HG03045 (cell line): Measurements from ENCODE around the gene CDK2AP2.
"Not testable (repeated sequence)": the region's sequence is repeated elsewhere in the genome, so short reads cannot be mapped to it uniquely, and the experiment has no call there.

ENCODE experiments used
- ATAC-seq: cut with Tn5 transposase; IDR thresholded peaks from one replicate; pipeline ENCODE4 v1.9.1; 2021; ENCODE audit warnings: mild to moderate bottlenecking, moderate library complexity; ENCODE audit not compliant: unreplicated experiment

The CDK2AP2 gene

GRCh38 chr11:67524480-67524808 is 16.5 kb upstream of the CDK2AP2 start:
- ATAC-seq = no peak

DNA sequence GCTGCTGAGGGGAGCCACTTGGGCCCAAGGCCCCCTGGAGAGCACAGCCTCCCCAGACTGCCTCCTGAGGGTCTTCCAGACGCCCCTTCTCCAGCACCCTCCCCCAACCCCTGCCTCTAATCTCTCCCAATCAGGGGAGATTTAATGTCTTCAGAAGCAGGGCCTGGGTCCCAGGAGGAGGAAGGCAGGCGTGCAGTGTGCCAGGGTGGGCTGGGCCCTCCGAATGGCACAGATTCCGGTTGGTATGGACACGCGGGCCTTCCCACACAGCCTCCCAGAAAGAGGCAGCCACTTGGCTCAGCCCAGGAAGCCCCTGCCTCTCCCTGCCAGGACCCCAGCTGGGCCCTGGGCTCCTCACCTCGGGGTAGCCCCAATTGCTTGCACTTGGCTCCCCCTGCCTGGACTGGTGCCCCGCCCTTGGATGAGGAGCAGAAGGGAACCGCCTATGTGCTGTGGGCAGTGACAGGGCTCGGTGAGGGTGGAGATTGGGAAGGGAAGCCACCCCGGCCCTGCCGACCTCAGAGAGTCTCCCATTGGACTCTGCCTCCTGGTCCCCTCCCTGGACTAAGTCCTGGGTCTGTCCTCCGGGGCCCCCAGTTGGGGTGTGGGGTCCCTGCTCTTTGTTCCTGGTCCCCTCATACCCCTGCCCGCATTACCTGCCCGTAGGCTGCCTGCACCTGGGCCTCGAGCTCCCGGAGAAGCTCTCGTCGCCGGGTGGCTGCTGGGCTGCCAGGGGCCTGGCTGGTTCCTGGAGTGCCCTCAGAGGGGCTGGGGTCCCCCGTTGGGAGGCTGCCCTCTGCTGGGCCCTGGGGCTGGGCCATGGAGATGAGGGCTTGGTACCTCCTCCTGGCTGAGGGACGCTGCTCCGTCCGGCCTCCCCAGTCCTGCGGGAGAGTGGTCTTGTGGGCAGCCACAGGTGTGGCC is 15.9 kb upstream of the CDK2AP2 start:
- ATAC-seq = no peak

GRCh38 chr11:67522844-67523555 is 15.0 kb upstream of the CDK2AP2 start, which contains the start of gene CABP2:
Gene CABP2, minus strand, starts transcription at chr11:67523446. Its CDS starts 120 bp downstream, at chr11:67523326.
- no peak for ATAC-seq

DNA sequence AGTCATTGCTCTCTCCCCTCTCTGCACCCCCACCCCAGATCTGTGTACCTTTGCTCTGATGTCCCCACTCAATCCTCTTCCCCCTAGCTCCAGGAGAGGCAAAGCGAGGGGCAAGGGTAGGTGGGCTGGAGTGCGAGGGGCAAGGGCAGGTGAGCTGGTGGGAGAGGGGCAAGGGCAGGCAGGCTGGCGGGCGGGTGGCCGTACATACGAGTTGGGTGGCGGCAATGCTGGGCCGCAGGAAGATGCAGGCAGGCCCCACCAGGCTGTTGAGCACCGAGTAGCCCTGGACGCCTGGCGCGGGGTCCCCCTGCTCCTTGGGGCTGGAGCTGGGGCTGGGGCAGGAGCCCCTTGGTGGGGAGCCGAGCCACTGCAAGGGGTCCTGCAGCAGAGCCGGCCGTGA is 14.4 kb upstream of the CDK2AP2 start:
- ATAC-seq = no peak

GRCh38 chr11:67521924-67522323 is 14.0 kb upstream of the CDK2AP2 start:
- no peak for ATAC-seq

DNA sequence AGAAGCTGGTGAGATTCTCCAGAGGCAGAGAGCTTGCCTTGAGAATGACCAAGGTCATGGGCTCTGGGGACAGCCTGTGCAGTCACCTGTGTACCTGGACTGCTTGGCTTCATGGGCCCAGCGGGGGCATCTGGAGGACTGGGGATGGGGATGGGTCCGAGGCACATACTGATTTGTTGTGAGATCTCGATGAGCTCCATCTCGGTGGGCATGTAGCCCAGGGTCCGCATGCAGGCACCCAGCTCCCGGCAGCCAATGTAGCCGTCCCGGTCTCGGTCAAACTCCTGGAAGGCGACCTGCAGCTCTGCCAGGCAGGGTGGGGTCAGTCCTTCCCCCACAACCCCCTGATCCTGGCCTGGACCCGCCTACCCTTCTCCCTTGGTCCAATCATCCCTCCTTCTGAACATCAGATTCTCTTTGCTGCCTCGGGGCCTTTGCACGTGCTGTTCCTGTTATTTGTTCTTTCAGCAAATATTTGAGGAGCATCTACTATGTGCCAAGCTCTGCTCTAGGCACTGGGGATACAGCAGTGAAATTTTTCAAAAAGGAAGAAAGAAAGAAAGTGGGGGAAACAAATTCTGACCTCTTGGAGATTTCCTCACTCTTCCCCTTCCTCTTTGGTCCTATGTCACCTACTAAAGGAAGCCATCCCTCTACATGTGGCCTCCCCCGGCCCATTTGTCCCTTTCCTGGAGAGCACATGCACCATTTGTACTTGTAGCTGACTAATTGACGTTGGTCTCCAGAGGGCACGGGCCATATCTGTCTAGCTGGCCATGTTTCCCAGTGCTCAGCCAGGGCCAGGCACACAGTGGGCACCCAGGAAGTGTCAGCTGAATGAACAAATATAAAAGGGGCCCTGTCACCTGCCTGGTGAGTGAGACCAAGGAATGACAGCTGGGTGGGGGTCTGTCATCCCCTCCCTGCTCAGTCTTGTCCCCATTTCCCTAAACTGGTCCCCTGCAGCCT is 13.2 kb upstream of the CDK2AP2 start:
- no peak for ATAC-seq

DNA sequence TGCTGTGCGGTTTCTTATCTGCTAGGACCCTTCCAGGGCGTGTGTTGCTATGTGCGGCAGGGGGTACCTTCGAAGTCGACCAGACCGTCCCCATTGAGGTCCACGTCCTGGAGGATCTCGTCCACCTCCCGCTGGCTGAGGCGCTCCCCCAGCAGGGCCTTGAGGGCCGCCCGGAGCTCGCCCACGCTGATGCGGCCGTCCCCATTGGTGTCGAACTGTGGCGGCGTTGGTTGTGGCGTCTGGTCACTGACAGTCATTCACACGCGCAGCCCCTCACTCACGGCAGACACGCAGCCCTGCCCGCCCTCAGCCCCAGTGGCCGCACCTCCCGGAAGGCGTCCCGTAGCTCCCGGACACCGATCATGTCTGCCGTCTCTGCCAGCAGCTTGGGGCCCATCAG is 11.8 kb upstream of the CDK2AP2 start:
- no peak for ATAC-seq

- ATAC-seq = no peak
These were observed 10.0 kb upstream of the CDK2AP2 start for GRCh38 chr11:67517784-67518552.

DNA sequence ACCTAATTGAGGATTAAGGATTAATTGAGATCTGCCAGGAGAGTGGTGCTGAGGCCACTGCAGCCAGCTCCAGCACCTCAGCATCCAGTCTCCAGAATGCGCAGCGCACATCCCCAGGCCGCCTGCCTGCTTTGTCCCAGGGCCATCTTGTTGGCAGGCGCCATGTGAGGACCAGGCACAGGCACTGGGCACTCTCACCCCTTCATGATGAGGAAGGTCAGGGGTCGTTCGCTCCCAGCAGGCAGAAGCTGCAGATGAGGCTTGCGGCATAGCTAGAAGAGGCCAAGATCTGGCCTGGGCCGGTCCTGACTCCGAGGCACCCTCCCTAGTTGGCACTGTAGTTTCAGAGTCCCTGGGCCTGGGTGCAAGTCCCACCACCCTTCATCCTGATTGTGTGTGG is 8.8 kb upstream of the CDK2AP2 start:
- ATAC-seq = no peak

DNA sequence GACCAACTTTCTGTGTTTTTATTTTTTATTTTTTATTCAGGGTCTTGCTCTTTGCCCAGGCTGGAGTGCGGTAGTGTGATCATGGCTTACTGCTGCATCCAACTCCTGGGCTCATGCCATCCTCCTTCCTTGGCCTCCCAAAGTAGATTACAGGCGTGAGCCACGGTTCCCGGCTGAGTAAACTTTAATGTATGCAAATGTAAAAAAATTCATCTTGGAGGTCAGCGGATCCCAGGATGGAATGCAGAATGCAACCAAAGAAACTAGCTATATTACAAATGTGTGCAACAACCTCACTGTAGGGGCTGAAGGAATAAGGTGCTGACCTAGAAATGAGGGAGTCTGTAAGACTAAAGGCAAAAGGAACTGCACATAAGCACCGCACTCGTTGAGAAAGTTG is 6.2 kb upstream of the CDK2AP2 start:
- ATAC-seq = no peak

GRCh38 chr11:67511558-67511957 is 3.6 kb upstream of the CDK2AP2 start:
- not testable (repeated sequence) for ATAC-seq

GRCh38 chr11:67510023-67510345 is 2.0 kb upstream of the CDK2AP2 start:
- ATAC-seq = no peak

DNA sequence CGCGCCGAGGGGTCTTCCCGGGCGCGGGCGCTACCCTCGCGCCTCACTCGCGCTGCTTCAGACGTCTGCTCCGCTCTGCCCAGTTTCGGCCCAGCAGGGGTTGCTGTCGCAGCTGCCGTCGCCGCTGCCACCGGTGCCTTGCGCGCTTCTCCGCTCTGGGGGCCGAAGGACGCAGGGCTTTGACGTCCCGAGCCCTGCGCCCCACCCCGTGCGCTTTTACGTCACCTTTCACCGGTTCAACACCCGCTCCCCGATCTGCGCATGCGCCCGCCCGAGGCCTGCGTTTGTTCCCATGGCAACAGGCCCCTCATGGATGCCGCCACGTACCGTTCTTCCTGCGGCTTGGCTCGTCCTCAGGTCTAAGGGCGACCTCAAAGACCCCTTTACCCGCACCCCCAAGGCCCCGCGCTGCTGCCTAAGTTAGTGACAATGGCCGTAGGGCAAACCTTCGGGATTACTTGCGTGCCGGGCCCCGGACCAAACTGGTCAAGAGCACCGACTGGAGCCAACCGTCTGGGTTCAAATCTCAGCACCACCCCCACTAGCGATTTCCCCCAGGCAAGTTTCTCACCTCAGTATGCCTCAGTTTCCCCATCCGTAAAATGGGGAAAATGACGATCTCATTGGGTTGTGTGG is 642 bp upstream of the CDK2AP2 start:
- peak; percentile 39 for ATAC-seq

DNA sequence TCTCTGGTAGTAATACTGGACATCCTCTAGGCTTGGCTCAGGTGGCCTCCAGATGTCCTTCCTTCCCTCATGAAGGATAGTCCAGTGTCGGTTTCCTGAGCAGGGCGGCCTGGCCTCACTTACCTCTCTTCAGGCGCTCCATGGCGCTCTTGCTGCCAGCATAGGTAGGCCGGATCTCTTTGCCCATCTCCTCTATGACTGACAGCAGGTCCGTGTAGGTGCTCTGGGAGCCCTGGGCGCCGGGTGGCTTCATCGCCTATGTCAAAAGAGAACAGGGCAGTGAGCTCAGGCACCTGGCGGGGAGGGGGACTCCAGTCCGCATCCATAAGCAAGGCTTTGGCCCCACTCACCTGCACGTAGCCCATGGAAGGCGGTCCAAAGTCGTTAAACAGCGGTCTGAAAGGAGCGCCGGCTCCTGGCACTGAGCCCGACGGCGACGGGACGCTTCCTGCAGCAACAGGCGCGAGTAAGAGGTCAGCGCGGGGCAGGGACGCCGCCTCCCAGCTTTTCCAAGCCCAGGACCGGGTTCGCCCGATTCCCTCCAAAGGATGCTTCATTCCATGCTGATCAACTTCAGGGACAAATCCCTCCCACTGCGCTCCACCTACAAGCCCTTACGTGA is 609 bp downstream of the CDK2AP2 start:
- no peak for ATAC-seq

DNA sequence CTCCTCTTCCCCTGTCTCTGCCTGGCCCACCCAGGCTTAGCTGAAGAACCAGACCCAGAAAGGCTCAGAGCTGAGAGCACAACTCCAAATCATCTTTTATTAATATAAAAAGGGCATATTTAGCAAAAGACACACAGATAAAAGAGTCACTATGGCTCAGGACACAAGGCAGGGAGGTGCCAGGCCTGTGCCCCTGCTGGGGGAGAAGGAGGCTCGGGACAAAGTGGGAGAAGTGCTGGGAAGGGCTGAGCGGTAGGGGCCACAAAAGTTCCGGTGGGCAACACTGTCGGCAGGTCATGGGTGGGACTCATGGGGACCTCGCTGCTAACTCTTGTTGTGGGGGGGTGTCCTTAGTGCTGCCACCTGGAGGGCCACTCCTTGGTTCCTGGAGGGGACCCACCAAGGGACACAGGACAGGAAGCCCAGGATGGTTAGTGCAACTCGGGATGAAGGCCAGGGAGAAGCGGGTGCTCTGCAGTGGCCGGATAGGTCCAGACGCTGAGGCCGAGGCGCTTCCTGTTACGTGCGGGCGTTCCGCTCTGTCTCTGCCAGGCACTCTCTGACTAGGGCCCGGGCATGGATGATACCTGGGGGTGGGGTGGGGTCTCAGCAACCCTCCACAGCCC is 1.4 kb downstream of the CDK2AP2 start:
- ATAC-seq = no peak

- no peak for ATAC-seq
These were observed 2.2 kb downstream of the CDK2AP2 start for GRCh38 chr11:67505605-67506396.

DNA sequence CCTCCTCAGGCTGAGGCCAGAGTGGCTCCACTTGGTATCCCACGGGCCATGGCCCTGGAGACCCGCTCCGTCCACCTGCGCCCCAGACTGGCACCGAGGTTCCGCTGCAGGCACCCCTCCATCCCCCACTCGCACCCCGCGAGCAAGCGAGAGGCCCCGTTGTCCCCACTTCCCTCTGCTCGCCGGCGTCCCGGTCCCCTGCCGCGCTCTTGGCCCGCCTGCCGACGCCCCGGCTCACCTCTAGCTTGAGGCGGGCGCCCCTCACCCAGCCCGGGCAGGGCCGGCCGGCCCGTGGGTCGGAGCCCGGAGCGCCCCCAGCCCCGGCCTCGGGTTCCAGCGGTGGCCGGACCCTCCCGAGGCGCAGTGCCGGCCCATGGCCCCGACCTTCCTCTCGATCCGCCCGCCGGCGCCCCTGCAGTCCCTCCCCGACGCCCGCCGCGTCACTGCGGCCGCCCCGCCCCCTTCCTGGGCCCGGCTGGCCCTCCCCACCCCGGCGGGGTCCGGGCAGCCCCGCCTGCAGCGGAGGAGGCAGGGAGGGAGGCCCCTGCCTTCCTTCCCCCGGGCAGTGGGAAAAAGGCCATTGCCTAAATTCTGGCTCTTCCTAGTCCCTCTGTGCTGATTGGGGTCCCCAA is 2.9 kb downstream of the CDK2AP2 start, which contains the start of gene PITPNM1:
Gene PITPNM1, minus strand, starts transcription at position 414 of the 632 bp plus-strand sequence. CDS start 1,183 bp downstream, outside the sequence.
- peak; percentile 18 for ATAC-seq
